GM23338 (cell line): ENCODE results near the gene FCHO2. TPM values are rescaled to one million over a fixed set of nuclear protein-coding genes. Genes with fewer than 3 reads are reported as not detected.

Source experiments
- ATAC-seq: fragments of 200-7000 bp; cut with Tn5 transposase; 3 replicates; pipeline ENCODE4 v1.9.1; 2020
- DNase-seq: peaks from one replicate; pipeline ENCODE4 v3.0.0-alpha.2; 2015; ENCODE audit warnings: low spot score
- H2AFZ ChIP-seq: fragments of 200-600 bp; sonication (generic); 2 replicates; pipeline ENCODE4 v1.8.0; 2016; ENCODE audit warnings: antibody characterized with exemption, mild to moderate bottlenecking, moderate library complexity
- H3F3A ChIP-seq: fragments of 200-600 bp; sonication (generic); replicated peaks from 2 replicates; pipeline ENCODE4 v1.8.0; 2017; ENCODE audit warnings: antibody characterized with exemption, mixed run types, low read depth
- H3K27ac ChIP-seq: fragments of 200-600 bp; sonication (generic); 2 replicates; pipeline ENCODE4 v1.6.1; 2016; ENCODE audit warnings: low read depth
- H3K27me3 ChIP-seq: fragments of 200-600 bp; sonication (generic); 2 replicates; pipeline ENCODE4 v1.8.0; 2016; ENCODE audit warnings: mild to moderate bottlenecking, mixed run types, moderate library complexity; ENCODE audit not compliant: insufficient read depth
- H3K36me3 ChIP-seq: fragments of 200-600 bp; sonication (generic); 2 replicates; pipeline ENCODE4 v1.8.0; 2016; ENCODE audit warnings: mild to moderate bottlenecking; ENCODE audit not compliant: insufficient read depth
- H3K4me1 ChIP-seq: fragments of 200-600 bp; sonication (generic); 2 replicates; pipeline ENCODE4 v1.8.0; 2016; ENCODE audit warnings: mild to moderate bottlenecking, moderate library complexity; ENCODE audit not compliant: insufficient read depth
- H3K4me2 ChIP-seq: fragments of 200-600 bp; sonication (generic); 2 replicates; pipeline ENCODE4 v1.7.1; 2017; ENCODE audit warnings: mixed run types
- H3K4me3 ChIP-seq: fragments of 200-600 bp; sonication (generic); 2 replicates; pipeline ENCODE4 v1.6.1; 2016; ENCODE audit warnings: mixed run types
- H3K79me2 ChIP-seq: fragments of 200-600 bp; sonication (generic); replicated peaks from 2 replicates; pipeline ENCODE4 v1.8.0; 2017; ENCODE audit warnings: mild to moderate bottlenecking; ENCODE audit not compliant: insufficient read depth
- H3K9me2 ChIP-seq: fragments of 200-600 bp; sonication (generic); 2 replicates; pipeline ENCODE4 v1.8.0; 2017; ENCODE audit not compliant: insufficient read depth
- H4K20me1 ChIP-seq: fragments of 200-600 bp; sonication (generic); replicated peaks from 2 replicates; pipeline ENCODE4 v1.8.0; 2017; ENCODE audit warnings: mild to moderate bottlenecking; ENCODE audit not compliant: insufficient read depth
- H3K27ac Mint-ChIP-seq: 2 replicates; pipeline ENCODE4 v1.8.0; 2020; ENCODE audit warnings: inconsistent platforms, mild to moderate bottlenecking, moderate library complexity, mixed read lengths
- H3K27me3 Mint-ChIP-seq: 3 replicates; pipeline ENCODE4 v1.8.0; 2022; ENCODE audit warnings: low read depth, mild to moderate bottlenecking, moderate library complexity, mixed read lengths, inconsistent platforms; ENCODE audit not compliant: insufficient read depth, poor library complexity
- H3K36me3 Mint-ChIP-seq: 3 replicates; pipeline ENCODE4 v1.8.0; 2021; ENCODE audit warnings: low read depth, mild to moderate bottlenecking, inconsistent platforms, moderate library complexity, mixed read lengths
- H3K4me1 Mint-ChIP-seq: 3 replicates; pipeline ENCODE4 v1.8.0; 2020; ENCODE audit warnings: mild to moderate bottlenecking, inconsistent platforms, mixed read lengths
- H3K4me3 Mint-ChIP-seq: 3 replicates; pipeline ENCODE4 v1.8.0; 2021; ENCODE audit warnings: moderate library complexity, mild to moderate bottlenecking, inconsistent platforms, mixed read lengths
- H3K9me3 Mint-ChIP-seq: 3 replicates; pipeline ENCODE4 v1.8.0; 2020; ENCODE audit warnings: moderate library complexity, mild to moderate bottlenecking, inconsistent platforms, mixed read lengths
- CREB1 ChIP-seq: fragments of 250-450 bp; sonication (Bioruptor Pico); IDR thresholded peaks from 2 replicates; pipeline ENCODE4 v1.5.0; 2020; ENCODE audit warnings: low read depth, mild to moderate bottlenecking, moderate library complexity
- CTCF ChIP-seq, 2 experiments: fragments of 200-600 bp in 1 of 2; sonication (generic) in 1 of 2; conservative IDR thresholded peaks; 2 replicates each; pipeline versions ENCODE4 v1.5.1 to v1.6.1; 2016 to 2017; ENCODE audit warnings: antibody characterized with exemption in 2 of 2, low read depth in 2 of 2, mild to moderate bottlenecking in 2 of 2, moderate library complexity in 1 of 2
- EZH2 ChIP-seq: fragments of 200-600 bp; sonication (generic); IDR thresholded peaks from one replicate; pipeline ENCODE4 v1.8.0; 2017; ENCODE audit warnings: antibody characterized with exemption, mild to moderate bottlenecking, low read depth; ENCODE audit not compliant: unreplicated experiment
- EZH2phosphoT487 ChIP-seq: fragments of 200-600 bp; sonication (generic); IDR thresholded peaks from one replicate; pipeline ENCODE4 v1.8.1; 2018; ENCODE audit warnings: antibody characterized with exemption; ENCODE audit not compliant: unreplicated experiment
- JUNB ChIP-seq: IDR thresholded peaks from one replicate; pipeline ENCODE4 v1.6.1; 2016; ENCODE audit warnings: antibody characterized with exemption; ENCODE audit not compliant: unreplicated experiment
- NANOG ChIP-seq: IDR thresholded peaks from 2 replicates; pipeline ENCODE4 v1.6.1; 2016; ENCODE audit warnings: antibody characterized with exemption, borderline replicate concordance
- POLR2AphosphoS5 ChIP-seq: IDR thresholded peaks from 2 replicates; pipeline ENCODE4 v1.6.1; 2016; ENCODE audit warnings: antibody characterized with exemption, low read depth
- REST ChIP-seq: IDR thresholded peaks from one replicate; pipeline ENCODE4 v1.6.1; 2018; ENCODE audit warnings: antibody characterized with exemption; ENCODE audit not compliant: unreplicated experiment
- STAT1 ChIP-seq: IDR thresholded peaks from one replicate; pipeline ENCODE4 v1.6.1; 2016; ENCODE audit warnings: antibody characterized with exemption; ENCODE audit not compliant: unreplicated experiment
- ZNF114 ChIP-seq: fragments of 250-450 bp; sonication (Bioruptor Pico); IDR thresholded peaks from 2 replicates; pipeline ENCODE4 v1.5.0; 2020; ENCODE audit warnings: mild to moderate bottlenecking, moderate library complexity
- ZNF462 ChIP-seq: fragments of 250-450 bp; sonication (Bioruptor Pico); IDR thresholded peaks from 2 replicates; pipeline ENCODE4 v1.5.0; 2020; ENCODE audit warnings: mild to moderate bottlenecking, moderate library complexity
- polyA plus RNA-seq: library from polyadenylated mRNA; unstranded; fragments of >200 nt; fragmentation: Nextera tagmentation; extraction: Ambion mirVana; gene quantifications from 2 replicates; pipeline ENCODE4 v1.2.1, GENCODE V29; 2016
- total RNA-seq: library from RNA; depleted of rRNA; stranded (reverse); fragments of >200 nt; shearing (Covaris generic); gene quantifications from 2 replicates; pipeline ENCODE4 v1.2.3, GENCODE V29; 2014

Gene FCHO2
- total and polyA plus RNA-seq, 2 experiments from 2014 or later: 8.4 to 10.1 TPM

GRCh38 chr5:73066466-73066865, 110.6 kb downstream of the FCHO2 start (continued):
- no peak for TF ChIP-seq ZNF462 (CRISPR knock-in tag)
- no peak for TF ChIP-seq CTCF (conservative IDR thresholded peaks at IDR 0.05; ENCODE audit: low read depth in 2 of 2)
- no peak for TF ChIP-seq CREB1 (CRISPR knock-in tag)
- TF ChIP-seq ZNF114 (CRISPR knock-in tag): no peak
- TF ChIP-seq NANOG: no peak
- TF ChIP-seq JUNB: no peak
- TF ChIP-seq EZH2phosphoT487: no peak
- no peak for TF ChIP-seq POLR2AphosphoS5
- no peak for TF ChIP-seq STAT1

- H3K4me3 ChIP-seq: no peak overlapping the region
- H3K36me3 Mint-ChIP-seq: peaks cover 13% of the 10 kb centered on the region
- no peaks in the 10 kb centered on the region for H3K79me2 ChIP-seq
- H3K27ac Mint-ChIP-seq: no peak overlapping the region
- H3K9me2 ChIP-seq: no peaks in the 10 kb centered on the region
- ATAC-seq: no peak
- no peaks in the 10 kb centered on the region for H3K27me3 Mint-ChIP-seq
- no peak overlapping the region for H3K27ac ChIP-seq
- H3K4me1 Mint-ChIP-seq: no peaks in the 10 kb centered on the region
- H3K9me3 Mint-ChIP-seq: peaks cover 3% of the 10 kb centered on the region; the same call in 2 of the 3 replicates
- no peaks in the 10 kb centered on the region for H3K4me1 ChIP-seq
- H3K27me3 ChIP-seq: no peaks in the 10 kb centered on the region
- H3K4me3 Mint-ChIP-seq: no peak overlapping the region
- no peaks in the 10 kb centered on the region for H3K36me3 ChIP-seq
- H4K20me1 ChIP-seq: no peaks in the 10 kb centered on the region
- H2AFZ ChIP-seq: no peak overlapping the region
- DNase-seq: no peak
- H3K4me2 ChIP-seq: no peak overlapping the region
- H3F3A ChIP-seq: no peaks in the 10 kb centered on the region
- TF ChIP-seq CTCF (conservative IDR thresholded peaks at IDR 0.05; ENCODE audit: low read depth in 2 of 2): no peak
- TF ChIP-seq EZH2: no peak
- no peak for TF ChIP-seq ZNF114 (CRISPR knock-in tag)
- TF ChIP-seq CREB1 (CRISPR knock-in tag): no peak
- TF ChIP-seq REST: no peak
Observed at GRCh38 chr5:73067213-73067612, 111.4 kb downstream of the FCHO2 start.
